A673 (cell line): Measurements from ENCODE around the gene RBP2.

Experiments
- EZH2 ChIP-seq: fragments of 200-600 bp; sonication (generic); IDR thresholded peaks from 2 replicates; pipeline ENCODE4 v1.6.1; 2017; ENCODE audit warnings: borderline replicate concordance, low read depth, mild to moderate bottlenecking, mixed read lengths, antibody characterized with exemption, low read length; ENCODE audit not compliant: poor library complexity, severe bottlenecking
- TF ChIP-seq, protein P1 (sequence below): fragments of 300-800, 200-600 bp; sonication (generic); conservative IDR thresholded peaks from 2 replicates; pipeline ENCODE4 v1.5.1; 2017; ENCODE audit warnings: low read depth, mild to moderate bottlenecking, antibody characterized with exemption, low read length, moderate library complexity, mixed read lengths

DNA sequence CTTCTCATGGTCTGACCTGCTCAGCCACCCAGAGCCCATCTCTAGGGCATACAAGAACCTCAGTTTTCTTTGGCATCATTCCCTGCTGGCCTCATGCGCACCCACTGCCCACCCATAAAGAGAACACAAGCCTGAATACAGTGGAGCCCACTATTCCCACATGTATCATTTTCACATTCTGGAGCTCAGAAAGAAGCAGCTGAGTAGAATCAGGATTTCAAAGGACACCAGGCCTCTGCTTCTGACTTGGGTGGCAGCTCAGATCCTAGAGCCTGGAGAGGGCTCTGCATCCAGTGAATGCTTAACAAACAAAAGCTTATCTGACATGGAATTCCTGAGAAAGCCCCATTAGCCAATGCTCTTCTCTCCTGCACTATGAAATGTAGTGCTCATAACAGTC lies 34.7 kb downstream of the RBP2 start:
- TF ChIP-seq, protein P1, sequence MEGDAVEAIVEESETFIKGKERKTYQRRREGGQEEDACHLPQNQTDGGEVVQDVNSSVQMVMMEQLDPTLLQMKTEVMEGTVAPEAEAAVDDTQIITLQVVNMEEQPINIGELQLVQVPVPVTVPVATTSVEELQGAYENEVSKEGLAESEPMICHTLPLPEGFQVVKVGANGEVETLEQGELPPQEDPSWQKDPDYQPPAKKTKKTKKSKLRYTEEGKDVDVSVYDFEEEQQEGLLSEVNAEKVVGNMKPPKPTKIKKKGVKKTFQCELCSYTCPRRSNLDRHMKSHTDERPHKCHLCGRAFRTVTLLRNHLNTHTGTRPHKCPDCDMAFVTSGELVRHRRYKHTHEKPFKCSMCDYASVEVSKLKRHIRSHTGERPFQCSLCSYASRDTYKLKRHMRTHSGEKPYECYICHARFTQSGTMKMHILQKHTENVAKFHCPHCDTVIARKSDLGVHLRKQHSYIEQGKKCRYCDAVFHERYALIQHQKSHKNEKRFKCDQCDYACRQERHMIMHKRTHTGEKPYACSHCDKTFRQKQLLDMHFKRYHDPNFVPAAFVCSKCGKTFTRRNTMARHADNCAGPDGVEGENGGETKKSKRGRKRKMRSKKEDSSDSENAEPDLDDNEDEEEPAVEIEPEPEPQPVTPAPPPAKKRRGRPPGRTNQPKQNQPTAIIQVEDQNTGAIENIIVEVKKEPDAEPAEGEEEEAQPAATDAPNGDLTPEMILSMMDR = no peak
- TF ChIP-seq EZH2 = no peak
